ENCODE results near the gene DNAJB13. TPM values are rescaled to one million over a fixed set of nuclear protein-coding genes. Genes with fewer than 3 reads are reported as not detected.
A peak's percentile ranks its signal among the peaks of the same experiment; 100 is the strongest.

DNAJB13 gene, protein sequence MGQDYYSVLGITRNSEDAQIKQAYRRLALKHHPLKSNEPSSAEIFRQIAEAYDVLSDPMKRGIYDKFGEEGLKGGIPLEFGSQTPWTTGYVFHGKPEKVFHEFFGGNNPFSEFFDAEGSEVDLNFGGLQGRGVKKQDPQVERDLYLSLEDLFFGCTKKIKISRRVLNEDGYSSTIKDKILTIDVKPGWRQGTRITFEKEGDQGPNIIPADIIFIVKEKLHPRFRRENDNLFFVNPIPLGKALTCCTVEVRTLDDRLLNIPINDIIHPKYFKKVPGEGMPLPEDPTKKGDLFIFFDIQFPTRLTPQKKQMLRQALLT
- total RNA-seq (not detected), polyA plus RNA-seq (not detected)
- long read RNA-seq, donor 1, result 0 reads
- long read RNA-seq, donor 2, result 0 reads
- long read RNA-seq, donor 3, result 0 reads

DNA sequence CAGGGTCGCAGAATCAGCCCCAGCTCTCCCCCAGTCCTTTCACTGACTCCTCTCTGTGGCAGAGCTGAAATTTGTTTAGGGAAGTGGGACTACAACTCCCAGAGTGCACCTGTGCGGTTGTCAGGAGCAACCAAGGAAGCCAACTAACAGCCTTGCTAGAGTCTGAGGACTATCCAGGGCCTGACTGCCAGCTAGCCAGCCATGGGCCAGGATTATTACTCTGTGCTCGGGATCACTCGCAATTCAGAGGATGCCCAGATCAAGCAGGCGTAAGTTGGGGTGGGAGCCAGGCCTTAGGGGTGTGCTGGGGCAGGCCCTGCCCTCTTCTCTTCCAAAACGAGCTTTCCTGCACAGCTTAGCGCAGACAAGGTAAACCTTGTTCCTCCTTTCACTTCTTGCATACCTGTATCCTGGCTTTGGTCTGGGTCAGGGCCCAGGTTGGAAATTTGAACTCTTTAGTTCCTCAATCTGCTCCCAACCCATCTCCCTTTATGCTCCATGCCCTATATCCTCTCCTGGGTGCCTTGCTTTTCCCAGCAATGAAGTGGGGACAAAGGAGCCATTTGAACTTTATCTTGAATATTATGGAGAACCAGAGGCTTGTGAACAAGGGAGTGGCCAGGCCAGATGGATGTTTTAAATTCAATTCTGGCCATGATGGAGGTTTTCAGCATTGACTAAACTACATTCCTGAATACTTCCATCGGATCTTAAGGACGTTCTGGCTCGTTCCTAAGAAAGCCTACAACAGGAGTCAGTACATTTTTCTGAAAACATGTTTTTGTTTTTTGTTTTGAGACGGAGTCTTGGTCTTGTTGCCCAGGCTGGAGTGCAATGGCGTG, at the start of gene DNAJB13:
DNAJB13 (plus strand) TSS at position 158 of the 842 bp plus-strand sequence; CDS start at position 202, 44 bp downstream.
- no peak for DNase-seq
- H3K4me1 ChIP-seq, result no peaks in the 10 kb centered on the region
- intact Hi-C loops (cut with DNase I), result no loop called here
- peak in 3 of 8 donors; percentile 25 to 44 (median 33) for ATAC-seq
- H3K27ac ChIP-seq, result no peak within 1 kb of the TSS
- no peak within 1 kb of the TSS for H3K4me3 ChIP-seq
- peaks cover 0 to 10% (median 5%) of the 10 kb centered on the region in 7 donors for H3K27me3 ChIP-seq
- TF ChIP-seq, protein P1, sequence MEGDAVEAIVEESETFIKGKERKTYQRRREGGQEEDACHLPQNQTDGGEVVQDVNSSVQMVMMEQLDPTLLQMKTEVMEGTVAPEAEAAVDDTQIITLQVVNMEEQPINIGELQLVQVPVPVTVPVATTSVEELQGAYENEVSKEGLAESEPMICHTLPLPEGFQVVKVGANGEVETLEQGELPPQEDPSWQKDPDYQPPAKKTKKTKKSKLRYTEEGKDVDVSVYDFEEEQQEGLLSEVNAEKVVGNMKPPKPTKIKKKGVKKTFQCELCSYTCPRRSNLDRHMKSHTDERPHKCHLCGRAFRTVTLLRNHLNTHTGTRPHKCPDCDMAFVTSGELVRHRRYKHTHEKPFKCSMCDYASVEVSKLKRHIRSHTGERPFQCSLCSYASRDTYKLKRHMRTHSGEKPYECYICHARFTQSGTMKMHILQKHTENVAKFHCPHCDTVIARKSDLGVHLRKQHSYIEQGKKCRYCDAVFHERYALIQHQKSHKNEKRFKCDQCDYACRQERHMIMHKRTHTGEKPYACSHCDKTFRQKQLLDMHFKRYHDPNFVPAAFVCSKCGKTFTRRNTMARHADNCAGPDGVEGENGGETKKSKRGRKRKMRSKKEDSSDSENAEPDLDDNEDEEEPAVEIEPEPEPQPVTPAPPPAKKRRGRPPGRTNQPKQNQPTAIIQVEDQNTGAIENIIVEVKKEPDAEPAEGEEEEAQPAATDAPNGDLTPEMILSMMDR (IDR thresholded peaks at IDR 0.05), result no peak
- 81 to 87% methylated on average over 12 of the region's 12 CpGs for WGBS, 2 donors
- H3K9me3 ChIP-seq, result no peaks in the 10 kb centered on the region
- no peaks in the 10 kb centered on the region for H3K36me3 ChIP-seq

DNA sequence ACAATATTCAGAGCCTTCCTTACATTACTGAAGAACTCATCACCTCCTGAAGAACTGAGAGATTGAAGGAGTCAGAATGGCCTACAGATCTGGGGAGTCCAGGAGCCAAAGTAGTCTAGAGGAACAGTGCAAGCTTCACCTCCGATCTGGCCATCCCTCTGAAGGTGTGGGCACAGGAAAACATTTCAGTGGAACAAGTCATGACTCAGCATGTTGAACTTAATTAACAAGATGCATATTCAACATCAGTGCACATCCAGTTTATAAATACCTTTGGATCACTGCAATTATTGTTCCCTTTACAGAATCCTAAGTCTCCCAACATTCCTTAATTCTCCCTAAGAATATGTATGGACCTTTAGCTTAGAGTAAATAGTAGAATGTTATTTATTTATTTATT, 48.5 kb upstream of the DNAJB13 start:
- ATAC-seq, result no peak
- intact Hi-C loops (cut with DNase I), result no loop called here
- no peak overlapping the region for H3K4me3 ChIP-seq
- 90 to 96% methylated on average over 1 of the region's 1 CpG for WGBS, 2 donors
- H3K27ac ChIP-seq, result no peak overlapping the region
- no peaks in the 10 kb centered on the region for H3K9me3 ChIP-seq
- no peak for DNase-seq
- H3K4me1 ChIP-seq, result peaks cover 0 to 6% (median 0%) of the 10 kb centered on the region in 9 donors
- H3K27me3 ChIP-seq, result no peaks in the 10 kb centered on the region
- TF ChIP-seq, protein P1 (IDR thresholded peaks at IDR 0.05), result no peak
- H3K36me3 ChIP-seq, result peaks cover 0 to 85% (median 0%) of the 10 kb centered on the region in 9 donors

DNA sequence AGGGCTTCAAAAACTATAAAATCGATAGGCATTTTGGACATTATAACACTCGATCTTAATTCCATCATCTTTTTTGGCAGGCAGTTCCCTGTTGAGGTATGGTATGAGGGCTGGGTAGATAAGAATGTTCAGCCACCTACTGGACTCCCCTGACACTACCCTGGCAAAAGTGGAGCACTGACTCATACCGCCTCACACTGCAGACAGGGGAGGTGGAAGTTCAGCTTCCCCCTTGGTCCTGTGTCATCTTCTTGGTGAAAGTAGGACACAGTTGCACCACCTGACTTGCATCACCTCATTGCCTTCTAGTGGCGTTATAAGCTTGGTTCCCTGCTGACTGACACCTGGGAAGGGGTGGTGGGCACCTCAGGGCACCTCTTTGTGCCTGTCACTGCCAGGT, 43.6 kb upstream of the DNAJB13 start:
- DNase-seq (peak in 1 of 2 donors; percentile 16), ATAC-seq (peak; percentile 49 to 99 (median 85))
- H3K27ac ChIP-seq, result no peak overlapping the region
- no peaks in the 10 kb centered on the region for H3K27me3 ChIP-seq
- H3K4me1 ChIP-seq, result peaks cover 0 to 10% (median 0%) of the 10 kb centered on the region in 9 donors
- intact Hi-C loops (cut with DNase I), result no loop called here
- no peak overlapping the region for H3K4me3 ChIP-seq
- TF ChIP-seq, protein P1 (IDR thresholded peaks at IDR 0.05), result peak in 6 of 9 donors; percentile 22 to 38 (median 28)
- 66 to 72% methylated on average over 4 of the region's 4 CpGs for WGBS, 2 donors
- peaks cover 0 to 93% (median 20%) of the 10 kb centered on the region in 9 donors for H3K36me3 ChIP-seq
- H3K9me3 ChIP-seq, result no peaks in the 10 kb centered on the region

DNA sequence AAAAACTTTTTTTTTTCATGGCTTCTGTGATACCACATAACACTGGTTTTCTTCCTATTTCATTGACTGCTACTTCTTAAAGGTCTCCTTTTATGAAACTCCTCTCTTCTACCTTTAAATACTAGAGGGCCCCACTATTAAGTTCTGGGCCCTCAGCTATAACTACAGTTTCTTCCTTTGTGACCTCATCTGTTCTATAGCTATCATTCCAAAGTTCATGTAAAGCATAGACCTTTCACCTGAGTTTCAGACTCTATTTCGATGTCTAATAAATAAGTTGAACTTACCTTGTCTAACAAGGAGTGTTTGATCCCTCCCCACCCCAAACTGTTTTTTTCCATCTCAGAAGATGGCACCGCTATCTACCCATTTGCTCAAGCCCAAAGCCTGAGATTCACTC, 38.8 kb upstream of the DNAJB13 start:
- TF ChIP-seq, protein P1 (IDR thresholded peaks at IDR 0.05), result no peak
- Histone ChIP-seq H3K36me3 (peaks cover 0 to 95% (median 44%) of the 10 kb centered on the region in 9 donors), H3K27ac (no peak overlapping the region), H3K4me1 (peaks cover 0 to 7% (median 0%) of the 10 kb centered on the region in 9 donors), H3K4me3 (no peak overlapping the region), H3K9me3 (no peaks in the 10 kb centered on the region), H3K27me3 (no peaks in the 10 kb centered on the region)
- ATAC-seq (no peak), DNase-seq (no peak)
- 98 to 100% methylated on average over 2 of the region's 2 CpGs for WGBS, 2 donors
- intact Hi-C loops (cut with DNase I), result no loop called here
